Raji (cell line): ENCODE results near the gene IL17C.

ENCODE experiments used
- POLR2A ChIP-seq: IDR thresholded peaks from 2 replicates; pipeline ENCODE4 v1.6.1; 2011; ENCODE audit warnings: low read depth, low read length, control low read depth; ENCODE audit not compliant: insufficient read depth

Gene IL17C

DNA sequence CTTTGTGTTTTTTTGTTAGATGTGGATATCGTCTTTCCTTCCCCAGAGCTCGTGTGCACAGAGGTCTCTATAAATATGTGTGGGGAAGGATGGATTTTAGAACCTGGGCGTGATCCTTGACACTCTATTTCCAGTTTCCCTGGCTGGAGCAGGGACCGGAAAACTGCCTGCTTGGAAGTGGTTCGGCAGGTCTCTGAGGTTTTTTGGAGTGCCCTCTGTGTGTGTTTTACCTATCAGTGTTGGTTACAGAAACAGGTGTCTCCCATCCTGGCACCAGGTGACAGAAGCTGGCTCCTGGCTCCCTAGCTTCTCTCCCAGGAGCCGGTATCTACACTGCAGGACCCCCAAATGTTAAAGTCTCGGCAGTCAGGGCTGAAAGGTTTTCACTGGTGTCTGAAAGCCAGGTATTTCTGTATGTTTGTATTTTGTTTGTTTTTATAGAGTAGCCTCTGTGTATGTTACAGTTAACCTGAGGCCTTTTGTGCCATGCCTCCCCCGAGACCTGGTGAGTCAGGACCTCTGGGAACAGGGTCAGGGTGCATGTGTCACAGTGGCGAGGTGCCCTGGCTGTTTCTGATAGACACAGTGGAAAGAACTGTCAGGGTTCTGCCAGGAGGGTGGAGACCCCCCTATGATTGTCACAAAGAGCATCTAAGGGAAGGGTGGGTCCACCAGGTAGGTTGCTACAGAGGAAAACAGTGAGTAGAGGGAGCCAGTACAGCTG, 36.9 kb upstream of the IL17C start:
- no peak for TF ChIP-seq POLR2A

DNA sequence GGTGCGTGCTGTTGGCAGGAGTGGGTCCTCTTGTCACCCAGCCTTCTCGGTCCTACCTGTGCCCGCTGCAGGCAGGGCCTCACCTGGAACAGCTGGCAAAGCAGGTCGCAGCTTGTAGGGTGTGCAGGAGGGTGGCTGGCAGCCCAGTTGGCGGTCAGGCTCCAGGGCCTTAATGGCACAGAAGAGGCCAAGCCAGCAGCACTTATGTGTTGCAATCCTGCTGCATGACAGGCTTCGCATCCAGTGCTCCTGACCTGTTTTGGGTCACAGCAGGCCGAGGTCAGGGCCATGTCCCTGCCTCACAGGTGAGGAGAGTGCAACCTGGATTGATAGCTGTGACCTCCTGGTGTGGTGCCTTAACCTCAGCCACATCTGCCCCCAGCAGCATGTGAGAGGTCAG, 36.3 kb upstream of the IL17C start:
- no peak for TF ChIP-seq POLR2A

DNA sequence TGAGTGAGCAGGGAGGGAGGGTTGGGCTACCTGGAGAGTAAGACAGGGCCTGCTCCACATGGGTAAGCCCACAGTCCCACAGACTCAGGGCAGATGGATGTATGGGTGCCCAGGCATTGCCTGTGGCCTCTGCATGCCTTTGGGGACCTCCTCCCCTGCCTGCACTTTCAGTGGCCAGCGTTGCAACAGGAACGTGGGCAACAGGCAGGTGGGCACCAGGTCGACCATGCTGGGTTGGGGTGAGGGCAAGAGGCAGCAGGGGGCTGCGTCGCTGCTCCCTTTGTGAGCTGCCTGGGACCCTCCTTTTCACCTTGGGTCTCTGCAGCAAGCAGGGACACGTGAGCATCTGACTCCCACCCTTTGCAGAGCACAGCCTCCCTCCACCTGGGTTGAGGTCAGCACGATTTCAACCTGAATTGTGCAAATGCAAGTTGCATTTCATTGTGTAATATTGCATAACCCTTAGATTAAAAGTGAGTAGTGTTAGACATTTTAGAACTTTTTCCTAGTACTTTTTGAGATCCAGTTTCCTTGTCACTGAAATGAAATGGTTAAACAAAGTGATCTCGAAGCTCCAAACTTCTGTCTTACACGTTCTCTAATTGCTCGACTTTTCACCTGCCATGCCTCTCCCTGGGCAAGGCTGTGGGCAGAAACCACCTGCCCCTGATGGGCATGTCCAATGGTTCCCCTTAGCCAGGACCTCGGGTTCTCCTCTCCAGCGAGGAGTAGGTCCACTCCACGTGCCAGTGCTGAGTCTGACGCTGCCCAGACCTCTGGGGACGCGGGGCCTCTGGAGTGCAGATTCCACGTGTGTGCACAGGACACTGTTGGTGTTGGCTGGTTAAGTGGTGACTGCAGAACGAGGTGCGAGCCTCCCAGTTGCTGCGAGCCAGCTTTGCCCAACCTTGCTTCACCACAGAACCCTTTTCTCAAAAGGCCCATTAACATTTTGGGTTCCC, 32.9 kb upstream of the IL17C start:
- no peak for TF ChIP-seq POLR2A

DNA sequence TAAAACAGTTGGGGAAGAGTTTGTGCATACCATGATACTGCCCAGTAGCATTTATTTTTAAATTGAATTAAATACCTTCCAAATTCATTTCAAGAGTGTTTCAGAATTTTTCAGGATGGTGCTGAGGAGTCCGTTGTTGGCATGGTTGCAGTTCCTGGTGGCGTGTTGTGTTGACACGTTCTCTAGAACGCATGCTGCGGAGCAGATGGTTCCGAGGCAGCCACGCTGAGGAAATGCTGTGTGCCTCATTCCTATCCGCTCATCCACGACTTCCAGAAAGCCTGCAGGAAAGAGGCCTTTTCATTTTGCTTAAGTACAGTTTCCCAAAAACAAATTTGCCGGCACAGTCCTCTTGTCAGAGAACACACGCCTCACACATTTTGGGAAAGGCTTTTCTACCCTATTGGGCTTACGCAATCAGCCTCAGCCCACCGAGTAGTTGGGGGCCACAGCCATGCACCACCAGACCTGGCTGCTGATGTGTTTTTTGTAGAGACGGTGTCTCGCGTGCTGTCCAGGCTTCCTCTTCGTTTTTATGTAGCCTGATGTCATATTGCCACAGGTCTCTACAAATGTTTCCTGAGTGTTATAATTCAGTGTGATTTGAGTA, 32.1 kb upstream of the IL17C start:
- TF ChIP-seq POLR2A: no peak

DNA sequence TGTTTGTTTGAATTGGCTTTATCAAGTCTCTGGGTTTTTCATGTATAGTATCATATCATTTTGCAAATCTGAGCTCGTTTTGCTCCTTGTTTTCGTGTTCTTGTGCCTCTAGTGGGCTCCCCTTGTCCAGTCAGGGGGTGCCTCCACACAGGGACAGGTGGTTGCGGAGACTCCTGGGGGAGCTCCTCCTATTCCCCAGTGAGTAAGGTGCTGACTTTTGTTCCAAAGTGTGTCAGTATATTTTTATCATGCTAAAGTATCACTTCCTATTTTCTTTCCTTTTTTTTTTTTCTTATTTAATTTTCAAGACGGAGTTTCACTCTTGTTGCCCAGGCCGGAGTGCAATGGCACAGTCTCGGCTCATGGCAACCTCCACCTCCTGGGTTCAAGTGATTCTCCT, 30.3 kb upstream of the IL17C start:
- TF ChIP-seq POLR2A: no peak

DNA sequence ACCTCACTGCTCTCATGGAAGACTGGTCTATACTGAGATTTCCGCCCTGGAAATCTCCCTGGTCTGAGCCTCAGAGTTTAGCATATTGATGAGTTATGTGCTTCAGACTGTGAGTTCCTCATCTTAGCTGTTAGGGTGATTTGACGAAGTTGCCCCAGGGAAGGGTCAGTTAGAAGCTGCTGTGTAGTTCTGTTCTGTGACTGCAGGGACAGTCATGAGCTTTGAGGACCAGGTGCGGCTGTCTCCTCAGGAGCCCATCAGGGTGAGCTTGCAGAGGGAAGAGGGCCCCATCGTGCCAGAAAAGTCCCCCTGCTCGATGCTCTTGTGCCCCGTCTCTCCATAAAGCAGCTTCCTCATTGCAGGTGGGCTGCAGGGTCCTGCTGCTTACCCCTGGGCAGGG, 28.3 kb upstream of the IL17C start:
- no peak for TF ChIP-seq POLR2A

DNA sequence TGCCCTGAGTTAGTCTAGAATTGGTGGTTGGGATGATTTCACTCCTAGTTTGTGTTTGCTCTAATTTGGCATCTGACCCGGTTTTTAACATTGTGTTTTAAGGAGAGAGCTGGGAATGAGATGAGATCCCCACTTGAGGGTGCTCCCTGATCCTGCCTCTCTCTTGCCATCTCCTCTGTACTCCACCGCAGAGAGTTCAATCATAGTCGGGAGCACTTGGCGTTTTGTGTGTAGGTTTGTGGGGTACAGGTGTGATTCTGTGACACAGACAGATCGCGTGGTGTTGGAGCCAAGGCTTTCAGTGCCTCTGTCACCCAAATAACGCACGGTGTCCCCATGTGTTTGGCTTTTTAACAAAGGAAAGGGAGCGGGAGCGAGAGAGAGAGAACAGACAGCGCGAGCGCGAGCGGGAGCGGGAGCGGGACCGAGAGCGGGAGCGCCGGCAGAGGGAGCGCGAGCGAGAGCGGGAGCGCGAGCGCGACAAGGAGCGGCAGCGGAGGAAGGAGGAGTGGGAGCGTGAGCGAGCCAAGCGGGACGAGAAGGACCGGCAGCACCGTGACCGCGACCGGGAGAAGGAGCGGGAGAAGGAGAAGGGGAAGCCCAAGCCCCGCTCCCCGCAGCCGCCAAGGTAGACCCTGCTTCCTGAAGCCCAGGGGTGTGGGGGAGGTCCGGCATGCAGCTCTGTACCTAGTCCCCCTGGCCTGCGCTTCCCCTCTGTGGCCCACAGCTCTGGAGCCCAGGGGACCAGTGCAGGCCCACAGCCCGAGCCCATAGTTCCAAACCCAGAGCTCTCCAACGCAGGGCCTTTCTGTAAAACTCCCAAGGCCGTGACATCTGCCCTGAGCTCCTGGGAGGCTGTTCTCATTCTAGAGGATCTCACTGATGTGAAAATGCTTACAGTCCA, 27.2 kb upstream of the IL17C start:
- no peak for TF ChIP-seq POLR2A

DNA sequence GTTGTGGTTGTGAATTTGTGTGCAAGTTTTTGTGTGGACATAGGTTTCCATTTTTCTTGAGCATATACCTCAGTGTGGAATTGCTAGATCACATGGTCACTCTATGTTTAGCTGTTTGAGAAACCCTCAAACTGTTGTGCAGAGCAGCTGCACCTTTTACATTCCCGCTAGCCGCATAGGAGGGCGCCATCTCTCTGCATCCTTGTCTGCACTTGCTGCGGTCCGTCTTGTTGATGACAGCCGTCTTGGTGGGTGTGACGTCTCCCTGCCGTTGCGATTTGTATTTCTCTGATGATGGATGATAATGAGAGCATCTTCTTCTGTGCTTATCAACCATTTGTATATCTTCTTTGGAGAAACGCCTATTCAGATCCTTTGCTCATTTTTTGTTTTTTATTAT, 25.1 kb upstream of the IL17C start:
- TF ChIP-seq POLR2A: no peak

DNA sequence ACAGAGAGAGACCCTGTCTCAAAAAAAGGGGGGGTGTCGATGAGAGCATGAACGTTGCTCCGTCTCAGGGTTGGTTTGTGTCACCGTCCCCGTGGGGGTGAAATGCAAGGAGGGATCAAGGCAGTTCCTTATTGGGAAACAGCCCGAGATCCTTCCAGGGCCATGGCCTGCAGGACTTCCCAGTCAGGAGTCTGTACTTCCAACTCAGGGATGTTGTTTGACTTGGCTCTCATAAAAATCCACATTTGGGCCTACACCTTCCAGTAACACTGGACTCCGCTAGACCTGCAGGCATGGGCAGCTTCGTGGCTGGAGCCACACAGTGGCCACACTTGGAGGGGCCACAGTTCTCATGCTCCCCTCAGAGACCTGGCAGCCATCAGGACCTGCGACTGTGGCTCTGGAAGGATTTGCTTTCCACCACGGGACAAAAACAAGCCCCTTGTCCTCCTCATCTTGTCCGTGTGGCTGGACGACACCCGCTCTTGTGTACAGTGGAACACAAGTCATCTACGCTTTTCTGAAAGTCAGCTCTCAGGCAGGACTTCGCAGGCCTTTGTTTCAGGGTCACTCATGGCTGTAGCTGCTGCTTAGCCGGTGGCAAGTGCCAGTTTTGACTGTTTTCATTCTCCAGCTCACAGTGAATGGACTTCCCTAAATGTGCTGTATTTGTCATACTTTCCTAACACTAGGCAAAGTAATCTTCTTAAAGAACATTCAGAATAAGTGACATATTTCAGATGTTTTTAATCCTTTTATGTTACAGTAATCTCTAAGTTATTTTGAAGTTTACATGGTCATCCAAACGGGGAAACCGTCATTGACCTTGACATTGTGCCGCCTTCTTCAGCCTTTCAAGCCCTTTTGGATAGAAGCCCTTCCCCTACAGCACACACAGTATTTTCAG, 24.2 kb upstream of the IL17C start:
- TF ChIP-seq POLR2A: no peak

DNA sequence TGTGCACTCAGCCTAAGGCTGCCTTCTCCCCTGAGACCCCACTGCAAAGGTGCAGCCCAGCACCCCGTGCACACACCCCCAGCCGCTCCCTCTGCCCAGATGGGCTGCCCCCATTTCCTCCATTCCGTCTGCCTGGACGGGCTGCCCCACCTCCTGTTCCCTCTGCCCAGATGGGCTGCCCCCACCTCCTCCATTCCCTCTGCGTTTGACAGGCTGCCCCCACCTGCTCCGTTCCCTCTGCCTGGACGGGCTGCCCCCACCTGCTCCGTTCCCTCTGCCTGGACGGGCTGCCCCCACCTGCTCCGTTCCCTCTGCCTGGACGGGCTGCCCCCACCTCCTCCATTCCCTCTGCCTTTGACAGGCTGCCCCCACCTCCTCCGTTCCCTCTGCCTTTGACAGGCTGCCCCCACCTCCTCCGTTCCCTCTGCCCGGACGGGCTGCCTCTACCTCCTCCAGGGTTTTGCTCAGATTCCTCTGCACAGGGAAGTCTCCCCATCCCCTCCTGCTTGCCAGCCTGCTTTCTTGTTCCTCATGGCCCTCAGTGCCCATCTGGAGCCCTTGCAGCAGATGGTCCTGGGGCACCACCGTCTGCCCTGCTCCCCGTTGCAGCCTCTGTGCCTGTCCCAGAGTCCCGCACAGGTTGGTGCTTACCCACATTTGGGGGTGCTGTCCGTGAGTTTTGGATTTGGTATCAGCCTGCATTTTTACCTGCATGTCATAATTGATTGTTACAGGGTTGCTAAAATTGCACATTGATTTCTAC, 23.4 kb upstream of the IL17C start:
- no peak for TF ChIP-seq POLR2A

DNA sequence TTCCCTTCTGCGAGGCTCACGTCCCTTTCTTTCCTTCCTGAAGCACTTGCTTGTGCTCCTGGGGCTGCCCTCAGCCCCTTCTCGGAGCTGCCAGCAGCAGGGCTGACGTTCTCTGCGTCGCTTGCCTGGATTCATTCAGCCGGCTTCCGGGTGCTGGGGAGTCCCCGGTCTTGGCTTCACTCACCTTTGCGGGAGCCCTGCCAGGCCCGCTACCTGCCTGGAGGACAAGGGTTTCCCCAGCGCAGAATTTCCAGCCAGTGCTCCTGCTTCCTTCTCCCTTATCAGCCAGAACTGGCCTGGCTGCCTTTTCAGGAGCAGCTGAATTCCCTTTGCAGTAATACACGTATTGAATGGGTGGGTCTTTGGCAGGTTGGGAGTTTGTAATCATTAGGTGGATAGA, 22.1 kb upstream of the IL17C start:
- no peak for TF ChIP-seq POLR2A

DNA sequence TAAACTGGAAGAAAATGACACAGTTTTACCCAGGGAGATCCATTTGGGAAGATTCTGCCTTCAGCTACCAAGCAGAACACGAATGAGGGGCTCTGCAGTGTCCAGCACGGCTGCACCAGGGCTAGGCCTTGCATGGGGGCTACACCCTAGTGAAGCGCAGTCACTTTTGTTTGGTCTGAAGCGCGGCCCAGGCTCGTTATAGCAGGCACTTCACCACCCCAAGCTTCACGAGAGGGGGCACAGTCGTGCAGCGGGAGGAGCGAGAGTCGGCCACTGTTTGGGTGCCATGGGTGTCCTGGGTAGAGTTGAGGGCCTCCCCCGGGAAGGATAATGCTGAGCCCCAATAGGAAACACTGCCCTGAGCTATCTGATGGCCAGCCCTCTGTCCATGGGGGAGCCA, 21.6 kb upstream of the IL17C start:
- no peak for TF ChIP-seq POLR2A
